Subcutaneous adipose tissue (tissue), 4 donors: Measurements from ENCODE around the gene SCN8A. TPM values are rescaled to one million over a fixed set of nuclear protein-coding genes. Genes with fewer than 3 reads are reported as not detected.

Experiments used
- CTCF ChIP-seq: fragments of 450-650 bp; IDR thresholded peaks from one replicate; pipeline ENCODE4 v1.5.1; 2016; ENCODE audit warnings: low read depth, mild to moderate bottlenecking, control low read depth, antibody characterized with exemption, moderate library complexity
- total RNA-seq, 4 donors: library from RNA; depleted of rRNA; stranded (reverse); fragments of >200 nt; gene quantifications; one replicate each; pipeline ENCODE4 v1.1.0, GENCODE V29; 2016

Gene SCN8A
- total RNA-seq, 4 donors from 2014 or later, result 0.19 to 1.2 (median 0.68) TPM

- no peak for TF ChIP-seq CTCF
Observed at GRCh38 chr12:51699219-51699618, 108.2 kb downstream of the SCN8A start.

GRCh38 chr12:51700887-51701286 lies 109.9 kb downstream of the SCN8A start:
- no peak for TF ChIP-seq CTCF

GRCh38 chr12:51702587-51702986 lies 111.6 kb downstream of the SCN8A start:
- no peak for TF ChIP-seq CTCF

GRCh38 chr12:51705450-51705849 lies 114.4 kb downstream of the SCN8A start:
- no peak for TF ChIP-seq CTCF

GRCh38 chr12:51706206-51706605 lies 115.2 kb downstream of the SCN8A start:
- TF ChIP-seq CTCF, result no peak

GRCh38 chr12:51714666-51715065 lies 123.6 kb downstream of the SCN8A start:
- TF ChIP-seq CTCF, result no peak

GRCh38 chr12:51717326-51717925 lies 126.4 kb downstream of the SCN8A start:
- no peak for TF ChIP-seq CTCF
